ENCODE data around the gene OSBPL2. TPM values are rescaled to one million over a fixed set of nuclear protein-coding genes. Genes with fewer than 3 reads are reported as not detected.

Gene OSBPL2
- polyA plus RNA-seq, 1 donor (not counting 4 experiments of a cell fraction or from before 2014, with no cell fraction given), result 15.9 TPM

- Histone ChIP-seq H3K9me3 (ENCODE audit: control insufficient read depth, low read depth, low read length) (no peaks in the 10 kb centered on the region), H2AFZ (ENCODE audit: control insufficient read depth, low read length) (no peak overlapping the region), H3K9ac (ENCODE audit: control insufficient read depth, extremely low read depth, insufficient read depth, low read length) (no peak overlapping the region), H3K79me2 (ENCODE audit: control insufficient read depth, insufficient read depth, low read length) (peaks cover 1% of the 10 kb centered on the region), H3K27ac (ENCODE audit: control insufficient read depth, insufficient read depth, low read length) (no peak overlapping the region), H3K4me1 (ENCODE audit: control insufficient read depth, extremely low read depth, insufficient read depth, low read length) (peaks cover 11% of the 10 kb centered on the region), H3K4me3 (ENCODE audit: control insufficient read depth in 2 of 3, extremely low read depth in 1 of 3, insufficient read depth in 2 of 3, low read depth in 1 of 3, low read length in 3 of 3) (no peak overlapping the region), H3K36me3 (ENCODE audit: control insufficient read depth in 2 of 2, extremely low read depth in 1 of 2, insufficient read depth in 2 of 2, low read length in 2 of 2) (peaks cover 44 to 46% of the 10 kb centered on the region in 2 experiments), H3K4me2 (ENCODE audit: control insufficient read depth, extremely low read depth, insufficient read depth, low read depth, low read length) (no peak overlapping the region), H3K27me3 (ENCODE audit: control insufficient read depth, extremely low read depth, insufficient read depth, low read length) (no peaks in the 10 kb centered on the region), H4K20me1 (ENCODE audit: control insufficient read depth, extremely low read depth, insufficient read depth, low read length) (peaks cover 9% of the 10 kb centered on the region), H3K9me1 (ENCODE audit: control insufficient read depth, extremely low read depth, insufficient read depth, low read length) (no peaks in the 10 kb centered on the region)
- dilution Hi-C loops (cut with MboI; ENCODE audit: extremely low pct_ligation_motif_present, low sequenced_read_pairs), result no loop called here
- FAIRE-seq, result no peak
- TF ChIP-seq EZH2 (IDR thresholded peaks at IDR 0.05; ENCODE audit: low read length), result no peak
- TF ChIP-seq, protein P1, sequence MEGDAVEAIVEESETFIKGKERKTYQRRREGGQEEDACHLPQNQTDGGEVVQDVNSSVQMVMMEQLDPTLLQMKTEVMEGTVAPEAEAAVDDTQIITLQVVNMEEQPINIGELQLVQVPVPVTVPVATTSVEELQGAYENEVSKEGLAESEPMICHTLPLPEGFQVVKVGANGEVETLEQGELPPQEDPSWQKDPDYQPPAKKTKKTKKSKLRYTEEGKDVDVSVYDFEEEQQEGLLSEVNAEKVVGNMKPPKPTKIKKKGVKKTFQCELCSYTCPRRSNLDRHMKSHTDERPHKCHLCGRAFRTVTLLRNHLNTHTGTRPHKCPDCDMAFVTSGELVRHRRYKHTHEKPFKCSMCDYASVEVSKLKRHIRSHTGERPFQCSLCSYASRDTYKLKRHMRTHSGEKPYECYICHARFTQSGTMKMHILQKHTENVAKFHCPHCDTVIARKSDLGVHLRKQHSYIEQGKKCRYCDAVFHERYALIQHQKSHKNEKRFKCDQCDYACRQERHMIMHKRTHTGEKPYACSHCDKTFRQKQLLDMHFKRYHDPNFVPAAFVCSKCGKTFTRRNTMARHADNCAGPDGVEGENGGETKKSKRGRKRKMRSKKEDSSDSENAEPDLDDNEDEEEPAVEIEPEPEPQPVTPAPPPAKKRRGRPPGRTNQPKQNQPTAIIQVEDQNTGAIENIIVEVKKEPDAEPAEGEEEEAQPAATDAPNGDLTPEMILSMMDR (optimal IDR thresholded peaks at IDR 0.05 in 1 of 3, IDR thresholded peaks at IDR 0.05 in 1 of 3, conservative IDR thresholded peaks at IDR 0.05 in 1 of 3; ENCODE audit: extremely low read depth in 1 of 3, insufficient read depth in 2 of 3, low read length in 3 of 3), result no peak
- no peak for DNase-seq (ENCODE audit: low read depth, low spot score)
These were observed 81.1 kb downstream of the OSBPL2 start for GRCh38 chr20:62319346-62319909.

GRCh38 chr20:62320581-62321354 lies 82.4 kb downstream of the OSBPL2 start:
- Histone ChIP-seq H3K9ac (ENCODE audit: control insufficient read depth, extremely low read depth, insufficient read depth, low read length) (no peak overlapping the region), H3K27ac (ENCODE audit: control insufficient read depth, insufficient read depth, low read length) (no peak overlapping the region), H3K79me2 (ENCODE audit: control insufficient read depth, insufficient read depth, low read length) (peaks cover 1% of the 10 kb centered on the region), H3K9me1 (ENCODE audit: control insufficient read depth, extremely low read depth, insufficient read depth, low read length) (no peaks in the 10 kb centered on the region), H3K9me3 (ENCODE audit: control insufficient read depth, low read depth, low read length) (no peaks in the 10 kb centered on the region), H3K4me1 (ENCODE audit: control insufficient read depth, extremely low read depth, insufficient read depth, low read length) (peaks cover 11% of the 10 kb centered on the region), H3K4me3 (ENCODE audit: control insufficient read depth in 2 of 3, extremely low read depth in 1 of 3, insufficient read depth in 2 of 3, low read depth in 1 of 3, low read length in 3 of 3) (no peak overlapping the region), H3K36me3 (ENCODE audit: control insufficient read depth in 2 of 2, extremely low read depth in 1 of 2, insufficient read depth in 2 of 2, low read length in 2 of 2) (peaks cover 46% of the 10 kb centered on the region in 2 experiments), H4K20me1 (ENCODE audit: control insufficient read depth, extremely low read depth, insufficient read depth, low read length) (peaks cover 4% of the 10 kb centered on the region), H3K27me3 (ENCODE audit: control insufficient read depth, extremely low read depth, insufficient read depth, low read length) (no peaks in the 10 kb centered on the region), H2AFZ (ENCODE audit: control insufficient read depth, low read length) (no peak overlapping the region), H3K4me2 (ENCODE audit: control insufficient read depth, extremely low read depth, insufficient read depth, low read depth, low read length) (no peak overlapping the region)
- FAIRE-seq (no peak), DNase-seq (ENCODE audit: low read depth, low spot score) (no peak)
- TF ChIP-seq EZH2 (IDR thresholded peaks at IDR 0.05; ENCODE audit: low read length), result no peak
- TF ChIP-seq, protein P1 (optimal IDR thresholded peaks at IDR 0.05 in 1 of 3, IDR thresholded peaks at IDR 0.05 in 1 of 3, conservative IDR thresholded peaks at IDR 0.05 in 1 of 3; ENCODE audit: extremely low read depth in 1 of 3, insufficient read depth in 2 of 3, low read length in 3 of 3), result no peak
- dilution Hi-C loops (cut with MboI; ENCODE audit: extremely low pct_ligation_motif_present, low sequenced_read_pairs), result no loop called here

Measured in keratinocyte (primary cell).